Right lobe of liver (tissue), 4 donors: Measurements from ENCODE around the gene AVPR1B.

ENCODE experiments used
- POLR2A ChIP-seq: fragments of 450-650 bp; IDR thresholded peaks from one replicate; pipeline ENCODE4 v1.6.1; 2017; ENCODE audit warnings: antibody characterized with exemption, mild to moderate bottlenecking
- TF ChIP-seq, protein P1 (sequence below), 4 donors: fragments of 200-600 bp in 3 of 4; fragments of 450-650 bp in 1 of 4; IDR thresholded peaks; one replicate each; pipeline versions ENCODE4 v1.5.1 to v1.8.0; 2016 to 2022; ENCODE audit warnings: antibody characterized with exemption in 4 of 4, mild to moderate bottlenecking in 2 of 4
- donor health status: DM: no; HTN: no; CAD: no.
- donor health status: DM: no; HTN: no; CAD: no.
- donor health status: DM: no; HTN: yes; CAD: no.

- TF ChIP-seq, protein P1, sequence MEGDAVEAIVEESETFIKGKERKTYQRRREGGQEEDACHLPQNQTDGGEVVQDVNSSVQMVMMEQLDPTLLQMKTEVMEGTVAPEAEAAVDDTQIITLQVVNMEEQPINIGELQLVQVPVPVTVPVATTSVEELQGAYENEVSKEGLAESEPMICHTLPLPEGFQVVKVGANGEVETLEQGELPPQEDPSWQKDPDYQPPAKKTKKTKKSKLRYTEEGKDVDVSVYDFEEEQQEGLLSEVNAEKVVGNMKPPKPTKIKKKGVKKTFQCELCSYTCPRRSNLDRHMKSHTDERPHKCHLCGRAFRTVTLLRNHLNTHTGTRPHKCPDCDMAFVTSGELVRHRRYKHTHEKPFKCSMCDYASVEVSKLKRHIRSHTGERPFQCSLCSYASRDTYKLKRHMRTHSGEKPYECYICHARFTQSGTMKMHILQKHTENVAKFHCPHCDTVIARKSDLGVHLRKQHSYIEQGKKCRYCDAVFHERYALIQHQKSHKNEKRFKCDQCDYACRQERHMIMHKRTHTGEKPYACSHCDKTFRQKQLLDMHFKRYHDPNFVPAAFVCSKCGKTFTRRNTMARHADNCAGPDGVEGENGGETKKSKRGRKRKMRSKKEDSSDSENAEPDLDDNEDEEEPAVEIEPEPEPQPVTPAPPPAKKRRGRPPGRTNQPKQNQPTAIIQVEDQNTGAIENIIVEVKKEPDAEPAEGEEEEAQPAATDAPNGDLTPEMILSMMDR (IDR thresholded peaks at IDR 0.05): no peak
- no peak for TF ChIP-seq POLR2A
Measured at GRCh38 chr1:206109718-206110117, 7.5 kb downstream of the AVPR1B start.
